GM18498 (cell line): Measurements from ENCODE around the gene GP1BA.
A peak's percentile ranks its signal among the peaks of the same experiment; 100 is the strongest.

Experiments used
- ATAC-seq: cut with Tn5 transposase; IDR thresholded peaks from one replicate; pipeline ENCODE4 v1.9.1; 2021; ENCODE audit warnings: mild to moderate bottlenecking, moderate library complexity; ENCODE audit not compliant: unreplicated experiment

GP1BA gene

GRCh38 chr17:4931963-4932362 lies at the start of gene GP1BA:
GP1BA (plus strand) TSS chr17:4932277; CDS start chr17:4932605, 328 bp downstream.
- ATAC-seq = no peak

GRCh38 chr17:4884489-4884888 lies 47.6 kb upstream of the GP1BA start:
- ATAC-seq = no peak

- no peak for ATAC-seq
These were observed 45.2 kb upstream of the GP1BA start for GRCh38 chr17:4886830-4887229.

- no peak for ATAC-seq
These were observed 44.5 kb upstream of the GP1BA start for GRCh38 chr17:4887581-4887980.

GRCh38 chr17:4891411-4892410 lies 40.4 kb upstream of the GP1BA start:
- ATAC-seq = no peak

GRCh38 chr17:4892499-4893221 lies 39.4 kb upstream of the GP1BA start:
- ATAC-seq = no peak

GRCh38 chr17:4893272-4893671 lies 38.8 kb upstream of the GP1BA start:
- no peak for ATAC-seq

GRCh38 chr17:4893721-4894560 lies 38.1 kb upstream of the GP1BA start:
- ATAC-seq = no peak

- no peak for ATAC-seq
These were observed 37.0 kb upstream of the GP1BA start for GRCh38 chr17:4895121-4895520.

- no peak for ATAC-seq
These were observed 36.3 kb upstream of the GP1BA start for GRCh38 chr17:4895657-4896331.

GRCh38 chr17:4896332-4897197 lies 35.5 kb upstream of the GP1BA start:
- no peak for ATAC-seq

GRCh38 chr17:4897198-4897687 lies 34.8 kb upstream of the GP1BA start:
- ATAC-seq = no peak

GRCh38 chr17:4897785-4898184 lies 34.3 kb upstream of the GP1BA start:
- no peak for ATAC-seq

GRCh38 chr17:4898351-4898750 lies 33.7 kb upstream of the GP1BA start:
- ATAC-seq = no peak

- ATAC-seq = peak; percentile 5
These were observed 33.1 kb upstream of the GP1BA start for GRCh38 chr17:4898927-4899326.

- peak; percentile 58 for ATAC-seq
These were observed 32.5 kb upstream of the GP1BA start, which contains the start of gene C17orf107 for GRCh38 chr17:4899341-4900230. C17orf107 (plus strand) TSS chr17:4899536; CDS start chr17:4899763, 227 bp downstream.

GRCh38 chr17:4900231-4901107 lies 31.6 kb upstream of the GP1BA start:
- no peak for ATAC-seq
